HepG2 (cell line): ENCODE results near the gene EBF4. TPM values are rescaled to one million over a fixed set of nuclear protein-coding genes. Genes with fewer than 3 reads are reported as not detected.
A peak's percentile ranks its signal among the peaks of the same experiment; 100 is the strongest.

Experiments
- ATAC-seq: fragments of 200-7000 bp; cut with Tn5 transposase; 3 replicates; pipeline ENCODE4 v1.9.1; 2020; ENCODE audit warnings: mild to moderate bottlenecking, moderate library complexity
- BruUV-seq: library from RNA; stranded (reverse); fragments of 400-500 nt; replicated peaks from 2 replicates; lab custom pipeline; 2021; lab: Mats Ljungman, UMichigan
- CTCF ChIA-PET: fragments of 300-600 bp; formaldehyde crosslinking; extraction: SDS; loops from one replicate; lab custom pipeline; 2021; ENCODE audit warnings: low total read pairs, inconsistent platforms, low intra/inter-chr PET ratio; lab: Yijun Ruan, JAX
- POLR2A ChIA-PET: fragments of 350-600 bp; sonication (Branson Sonifier 250); formaldehyde crosslinking; loops from one replicate; lab custom pipeline; 2020; ENCODE audit warnings: antibody characterized with exemption, inconsistent platforms; lab: Yijun Ruan, JAX
- DNase-seq: peaks from one replicate; pipeline ENCODE4 v3.0.0-alpha.2; 2015; ENCODE audit warnings: low spot score
- FAIRE-seq: peaks from 3 replicates; lab custom pipeline; 2011; peaks lifted over from hg19 to GRCh38; lab: Jason Lieb, UNC
- H2AFZ ChIP-seq: one replicate; pipeline ENCODE4 v1.6.1; 2011; ENCODE audit warnings: low read length, inconsistent platforms
- H3K27ac ChIP-seq: fragments of 300-600 bp; 3 replicates; pipeline ENCODE4 v1.8.0; 2011; ENCODE audit warnings: mixed run types, mild to moderate bottlenecking, mixed read lengths, low read length, inconsistent platforms; ENCODE audit not compliant: insufficient read depth; ENCODE audit errors: extremely low read length
- H3K27me3 ChIP-seq, 2 experiments: fragments of 200-600 bp in 1 of 2; 2 replicates in 1 of 2; 3 replicates in 1 of 2; pipeline versions ENCODE4 v1.6.0 to v1.8.0; 2011; ENCODE audit warnings: low read length in 2 of 2, mild to moderate bottlenecking in 2 of 2, moderate library complexity in 2 of 2, inconsistent platforms in 1 of 2; ENCODE audit not compliant: insufficient read depth in 2 of 2, control insufficient read depth in 1 of 2
- H3K36me3 ChIP-seq, 2 experiments: fragments of 200-600 bp in 1 of 2; replicated peaks in 1 of 2; 2 replicates in 1 of 2; 3 replicates in 1 of 2; pipeline versions ENCODE4 v1.5.1 to v1.8.0; 2011; ENCODE audit warnings: low read length in 2 of 2, inconsistent platforms in 1 of 2; ENCODE audit not compliant: insufficient read depth in 2 of 2, control insufficient read depth in 1 of 2
- H3K4me1 ChIP-seq: 2 replicates; pipeline ENCODE4 v1.5.1; 2012; ENCODE audit warnings: low read length, inconsistent platforms; ENCODE audit not compliant: insufficient read depth
- H3K4me2 ChIP-seq: 2 replicates; pipeline ENCODE4 v1.6.0; 2011; ENCODE audit warnings: low read depth, low read length, inconsistent platforms
- H3K4me3 ChIP-seq, 3 experiments: fragments of 200-600 bp in 1 of 3; sonication (generic), shearing (Covaris generic) in 1 of 3; replicated peaks in 1 of 3; 2 replicates each; pipeline ENCODE4 v1.5.1; 2011 to 2016; ENCODE audit warnings: low read length in 3 of 3, inconsistent platforms in 2 of 3, low read depth in 2 of 3, mild to moderate bottlenecking in 2 of 3, control low read depth in 1 of 3, mixed read lengths in 1 of 3; ENCODE audit not compliant: insufficient read depth in 1 of 3
- H3K79me2 ChIP-seq: one replicate; pipeline ENCODE4 v1.6.1; 2011; ENCODE audit warnings: low read length, inconsistent platforms; ENCODE audit not compliant: insufficient read depth
- H3K9ac ChIP-seq: 2 replicates; pipeline ENCODE4 v1.6.0; 2011; ENCODE audit warnings: mild to moderate bottlenecking, low read depth, low read length, inconsistent platforms; ENCODE audit not compliant: insufficient read depth
- H3K9me3 ChIP-seq: 2 replicates; pipeline ENCODE4 v1.5.1; 2012; ENCODE audit warnings: mild to moderate bottlenecking, low read length
- H4K20me1 ChIP-seq: 2 replicates; pipeline ENCODE4 v1.6.0; 2011; ENCODE audit warnings: inconsistent platforms, mild to moderate bottlenecking, low read length, moderate library complexity; ENCODE audit not compliant: insufficient read depth
- CTCF ChIP-seq: sonication (generic); formaldehyde crosslinking; IDR thresholded peaks from 2 replicates; pipeline ENCODE4 v1.5.0; 2020; ENCODE audit warnings: mild to moderate bottlenecking, missing genetic modification reagents, moderate library complexity
- FOXA1 ChIP-seq, 2 experiments: fragments of 450-650 bp in 1 of 2; sonication (generic) in 1 of 2; formaldehyde crosslinking in 1 of 2; IDR thresholded peaks; 2 replicates each; pipeline versions ENCODE4 v1.4.0 to v1.6.1; 2016 to 2020; ENCODE audit warnings: missing genetic modification reagents in 1 of 2
- FOXK1 ChIP-seq: sonication (generic); formaldehyde crosslinking; IDR thresholded peaks from 2 replicates; pipeline ENCODE4 v1.4.0; 2020; ENCODE audit warnings: low read depth, missing genetic modification reagents, borderline replicate concordance
- GATAD2A ChIP-seq: IDR thresholded peaks from 2 replicates; pipeline ENCODE4 v1.6.1; 2016
- MAFF ChIP-seq: IDR thresholded peaks from 2 replicates; pipeline ENCODE4 v1.6.1; 2011; ENCODE audit warnings: low read depth, low read length, improper control_type of control experiment
- PBX2 ChIP-seq: IDR thresholded peaks from 2 replicates; pipeline ENCODE4 v1.6.1; 2016; ENCODE audit warnings: control low read depth
- RAD21 ChIP-seq: fragments of 450-650 bp; formaldehyde crosslinking; IDR thresholded peaks from 2 replicates; pipeline ENCODE4 v1.5.0; 2020; ENCODE audit warnings: mild to moderate bottlenecking
- RXRB ChIP-seq: IDR thresholded peaks from 2 replicates; pipeline ENCODE4 v1.6.1; 2016; ENCODE audit warnings: borderline replicate concordance, missing genetic modification reagents, missing compliant biosample characterization
- SOX13 ChIP-seq, 3 experiments: fragments of 450-650 bp in 1 of 3; sonication (generic) in 1 of 3; formaldehyde crosslinking in 1 of 3; IDR thresholded peaks in 2 of 3; conservative IDR thresholded peaks in 1 of 3; 2 replicates each; pipeline versions ENCODE4 v1.5.0 to v1.6.1; 2016 to 2020; ENCODE audit warnings: antibody characterized with exemption in 1 of 3, mild to moderate bottlenecking in 1 of 3, missing compliant biosample characterization in 1 of 3, missing genetic modification reagents in 1 of 3, moderate library complexity in 1 of 3
- THAP11 ChIP-seq: IDR thresholded peaks from 2 replicates; pipeline ENCODE4 v1.6.1; 2016; ENCODE audit warnings: missing biosample characterization, missing genetic modification reagents
- THAP9 ChIP-seq: sonication (generic); formaldehyde crosslinking; IDR thresholded peaks from 2 replicates; pipeline ENCODE4; 2020; ENCODE audit warnings: missing genetic modification reagents, mild to moderate bottlenecking, borderline replicate concordance
- THRA ChIP-seq: sonication (generic); formaldehyde crosslinking; IDR thresholded peaks from 2 replicates; pipeline ENCODE4 v1.4.0; 2020; ENCODE audit warnings: missing genetic modification reagents, borderline replicate concordance
- ZNF644 ChIP-seq: IDR thresholded peaks from 2 replicates; pipeline ENCODE4 v1.6.1; 2016; ENCODE audit warnings: low read depth
- ZNF7 ChIP-seq: IDR thresholded peaks from 2 replicates; pipeline ENCODE4 v1.6.1; 2016; ENCODE audit warnings: missing biosample characterization, missing genetic modification reagents
- WGBS: methylation state at CpG from one replicate; pipeline ENCODE4 v1.1.6; 2017; ENCODE audit warnings: low lambda C conversion rate; 5-methylcytosine and 5-hydroxymethylcytosine counted together
- in situ Hi-C: cut with HindIII; loops from 2 replicates; pipeline ENCODE4 v1.10.0; 2017; ENCODE audit warnings: low pct_unique_long_range_greater_than_20kb; ENCODE audit not compliant: extremely low pct_ligation_motif_present
- intact Hi-C: fragments of 100-400 bp; cut with micrococcal nuclease; formaldehyde crosslinking; loops from one replicate; pipeline ENCODE4 v1.10.0; 2022; ENCODE audit not compliant: unreplicated experiment
- polyA plus RNA-seq, 8 experiments: library from polyadenylated mRNA; depleted of rRNA in 3 of 8; stranded (reverse) in 7 of 8; unstranded in 1 of 8; fragments of >200 nt; fragmentation: Illumina TruSeq in 4 of 8; extraction: Trizol in 4 of 8; gene quantifications; 2 replicates each; pipeline versions ENCODE4 v1.2.1 to v1.2.3, GENCODE V29; 2011 to 2016; ENCODE audit warnings: low read depth in 4 of 8, missing spikeins in 1 of 8, mixed read lengths in 1 of 8; ENCODE audit not compliant: insufficient read depth in 1 of 8
- total RNA-seq, 5 experiments: library from RNA; depleted of rRNA; stranded (reverse); fragments of >200 nt; fragmentation: Illumina TruSeq; extraction: Trizol; gene quantifications; 2 replicates each; pipeline ENCODE4 v1.2.3, GENCODE V29; 2016; ENCODE audit warnings: low read depth in 1 of 5
- TF ChIP-seq, protein P1 (sequence below): IDR thresholded peaks from 2 replicates; pipeline ENCODE4 v1.6.1; 2016

EBF4 gene
- total and polyA plus RNA-seq, 2 of the 13 experiments (the other 11 are each of a cell fraction or from before 2014, with no cell fraction given) = 0.84 to 2.2 TPM

DNA sequence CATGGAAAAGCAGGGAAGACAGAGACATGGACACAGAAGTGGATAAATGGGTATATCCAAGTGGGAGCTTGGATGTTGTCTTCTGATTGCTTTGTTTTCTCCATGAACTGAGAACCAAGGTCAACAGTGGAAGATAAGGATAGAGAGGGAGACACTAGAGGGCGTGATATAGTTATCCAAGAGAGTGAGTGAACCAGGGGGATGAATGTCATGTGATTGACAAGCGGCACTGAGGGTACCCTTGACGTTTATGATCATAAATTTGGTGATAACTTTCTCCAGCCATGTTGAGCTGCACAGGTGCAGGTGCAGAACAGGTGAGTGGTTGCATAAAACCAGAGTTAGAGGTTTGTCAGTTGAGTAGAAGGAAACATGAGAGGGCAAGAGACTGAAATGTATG, 20.7 kb downstream of the EBF4 start:
- H3K79me2 ChIP-seq = no peaks in the 10 kb centered on the region
- H3K27me3 ChIP-seq = peaks cover 6 to 27% of the 10 kb centered on the region in 2 experiments; a peak in 3 of 5 replicates
- WGBS = 2% methylated on average over 3 of the region's 3 CpGs
- H2AFZ ChIP-seq = no peak overlapping the region
- no peaks in the 10 kb centered on the region for H3K36me3 ChIP-seq
- no peak overlapping the region for H3K9ac ChIP-seq
- H3K4me1 ChIP-seq = no peaks in the 10 kb centered on the region
- no peak overlapping the region for H3K27ac ChIP-seq
- peak; percentile 21 for FAIRE-seq
- DNase-seq = peak; percentile 52
- in situ Hi-C loops = no loop called here
- ATAC-seq = peak; percentile 83
- ChIA-PET CTCF (interaction anchor here (1.3 to 1.5 kb wide), 2 partner anchors 39 to 139 kb away, joined by 7 read pairs; no protein-coding TSS in a partner anchor), POLR2A (no interaction called here)
- intact Hi-C loops = loop anchor here (5.0 kb wide), 1 partner anchor 39 kb away; no protein-coding TSS in a partner anchor
- no peak overlapping the region for H3K4me3 ChIP-seq
- H3K9me3 ChIP-seq = peaks cover 7% of the 10 kb centered on the region; the same call in 1 of the 2 replicates
- no peak overlapping the region for H3K4me2 ChIP-seq
- BruUV-seq = no TSS peak
- H4K20me1 ChIP-seq = no peaks in the 10 kb centered on the region
- TF ChIP-seq GATAD2A (CRISPR knock-in tag) = 0 out of 2 replicates have a peak, but pooled peaks have one; percentile 30
- TF ChIP-seq RXRB (CRISPR knock-in tag) = peak; percentile 37; the same call in 1 of the 2 replicates
- TF ChIP-seq THAP11 (CRISPR knock-in tag) = 0 out of 2 replicates have a peak, but pooled peaks have one; percentile 28
- TF ChIP-seq MAFF = no peak
- TF ChIP-seq FOXA1 (IDR thresholded peaks at IDR 0.05) = no peak
- peak; percentile 27; the same call in 1 of the 2 replicates for TF ChIP-seq FOXA1 (CRISPR knock-in tag; IDR thresholded peaks at IDR 0.05)
- peak; percentile 51; the same call in 1 of the 2 replicates for TF ChIP-seq FOXK1
- TF ChIP-seq CTCF (CRISPR knock-in tag) = peak; percentile 82
- 0 out of 2 replicates have a peak, but pooled peaks have one; percentile 25 for TF ChIP-seq RAD21 (CRISPR knock-in tag)
- TF ChIP-seq ZNF7 (CRISPR knock-in tag) = peak; percentile 75; the same call in 1 of the 2 replicates
- 0 out of 2 replicates have a peak, but pooled peaks have one; percentile 35 for TF ChIP-seq ZNF644 (CRISPR knock-in tag)
- TF ChIP-seq PBX2 (CRISPR knock-in tag) = 0 out of 2 replicates have a peak, but pooled peaks have one; percentile 18
- TF ChIP-seq THRA (CRISPR knock-in tag) = peak; percentile 68; the same call in 1 of the 2 replicates
- TF ChIP-seq SOX13 (IDR thresholded peaks at IDR 0.05) = no peak
- TF ChIP-seq SOX13 (CRISPR knock-in tag; conservative IDR thresholded peaks at IDR 0.05 in 1 of 2, IDR thresholded peaks at IDR 0.05 in 1 of 2) = no peak
- TF ChIP-seq THAP9 (CRISPR knock-in tag) = no peak
- TF ChIP-seq, protein P1, sequence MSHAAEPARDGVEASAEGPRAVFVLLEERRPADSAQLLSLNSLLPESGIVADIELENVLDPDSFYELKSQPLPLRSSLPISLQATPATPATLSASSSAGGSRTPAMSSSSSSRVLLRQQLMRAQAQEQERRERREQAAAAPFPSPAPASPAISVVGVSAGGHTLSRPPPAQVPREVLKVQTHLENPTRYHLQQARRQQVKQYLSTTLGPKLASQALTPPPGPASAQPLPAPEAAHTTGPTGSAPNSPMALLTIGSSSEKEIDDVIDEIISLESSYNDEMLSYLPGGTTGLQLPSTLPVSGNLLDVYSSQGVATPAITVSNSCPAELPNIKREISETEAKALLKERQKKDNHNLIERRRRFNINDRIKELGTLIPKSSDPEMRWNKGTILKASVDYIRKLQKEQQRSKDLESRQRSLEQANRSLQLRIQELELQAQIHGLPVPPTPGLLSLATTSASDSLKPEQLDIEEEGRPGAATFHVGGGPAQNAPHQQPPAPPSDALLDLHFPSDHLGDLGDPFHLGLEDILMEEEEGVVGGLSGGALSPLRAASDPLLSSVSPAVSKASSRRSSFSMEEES (CRISPR knock-in tag) = peak; percentile 72; the same call in 1 of the 2 replicates
